ENCODE results near the gene PKDCC. TPM values are rescaled to one million over a fixed set of nuclear protein-coding genes. Genes with fewer than 3 reads are reported as not detected.
A peak's percentile ranks its signal among the peaks of the same experiment; 100 is the strongest.

The PKDCC gene
- total and polyA plus RNA-seq, 2 of the 8 experiments (the other 6 are each of a cell fraction or from before 2014, with no cell fraction given) = 49.9 to 80.1 TPM

DNA sequence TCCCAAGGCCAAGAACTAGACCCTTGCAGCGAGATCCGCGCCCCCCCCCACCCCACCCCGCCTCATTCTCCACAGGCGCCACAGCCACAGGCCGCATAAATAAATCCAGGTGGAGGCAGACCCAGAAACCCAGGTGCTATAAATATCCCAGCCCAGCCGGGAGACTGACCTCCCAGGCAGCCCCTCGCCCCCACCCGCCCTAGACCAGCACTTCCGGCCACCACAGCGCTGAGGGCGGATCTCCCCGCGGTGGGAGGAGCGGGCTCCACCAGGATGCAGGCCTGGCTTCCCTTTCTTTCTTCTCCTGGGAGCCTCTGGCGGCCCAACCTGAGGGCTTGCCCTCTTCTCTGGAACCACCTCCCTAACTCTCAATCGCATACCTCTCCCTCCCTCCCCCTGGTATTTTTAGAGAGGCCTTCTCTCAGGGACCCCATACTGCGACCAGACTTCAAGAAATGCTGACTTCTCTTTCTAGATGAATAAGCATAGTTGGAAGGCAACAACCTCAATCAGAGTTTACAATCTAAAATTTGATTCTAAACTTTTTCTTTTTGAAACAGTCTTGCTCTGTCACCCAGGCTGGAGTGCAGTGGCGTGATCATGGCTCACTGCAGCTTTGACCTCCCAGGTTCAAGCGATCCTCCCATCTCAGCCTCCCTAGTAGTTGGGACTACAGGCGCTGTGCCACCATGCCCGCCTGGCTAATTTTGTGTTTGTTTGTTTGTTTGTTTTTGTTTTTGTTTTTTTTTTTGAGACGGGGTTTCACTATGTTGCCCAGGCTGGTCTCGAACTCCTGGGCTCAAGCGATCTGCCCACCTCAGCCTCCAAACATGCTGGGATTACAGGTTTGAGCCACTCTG lies 55.0 kb downstream of the PKDCC start:
- Histone ChIP-seq H3K23ac (ENCODE audit: insufficient read length) (no peak overlapping the region), H2AK5ac (ENCODE audit: low read depth, low read length) (peak overlapping the region; percentile 68; the same call in 1 of the 2 replicates), H3K9me3 (ENCODE audit: insufficient read depth in 2 of 2, low read depth in 1 of 2, low read length in 1 of 2) (peaks cover 2 to 7% of the 10 kb centered on the region in 2 experiments), H2AFZ (ENCODE audit: low read length) (no peak overlapping the region), H3K23me2 (ENCODE audit: low read depth, low read length) (peaks cover 2% of the 10 kb centered on the region; the same call in 1 of the 2 replicates), H4K8ac (ENCODE audit: extremely low read depth, insufficient read depth, low read length) (0 out of 2 replicates have a peak overlapping the region, but pooled peaks have one; percentile 91), H3K27ac (ENCODE audit: low read depth, low read length) (peak overlapping the region; percentile 83; the same call in 1 of the 2 replicates), H2BK12ac (ENCODE audit: low read depth, low read length) (peak overlapping the region; percentile 41; the same call in 1 of the 2 replicates), H3K4me3 (ENCODE audit: extremely low read depth in 1 of 4, insufficient read depth in 2 of 4, low read depth in 3 of 4, low read length in 4 of 4) (peak overlapping the region; percentile 22 to 64 (median 41)), H3K9ac (replicated peaks in 1 of 4; ENCODE audit: extremely low read depth in 1 of 4, low read depth in 3 of 4, low read length in 3 of 4) (peak overlapping the region in 2 of 4 experiments; percentile 77 to 80; a peak in 4 of 7 replicates), H3K18ac (ENCODE audit: extremely low read depth, low read length) (peak overlapping the region; percentile 98), H3K4me2 (ENCODE audit: insufficient read depth in 1 of 2, low read depth in 2 of 2, low read length in 2 of 2) (peak overlapping the region; percentile 84 to 85), H3K14ac (ENCODE audit: insufficient read length) (no peak overlapping the region), H4K5ac (ENCODE audit: insufficient read length, low read depth, low read length) (peak overlapping the region; percentile 79), H2BK15ac (ENCODE audit: low read length) (no peak overlapping the region), H3K36me3 (ENCODE audit: control insufficient read depth in 2 of 4, insufficient read depth in 4 of 4, low read length in 3 of 4) (no peaks in the 10 kb centered on the region), H3K56ac (replicated peaks; ENCODE audit: insufficient read length, low read depth, low read length) (peak overlapping the region; percentile 65), H3K79me2 (ENCODE audit: control insufficient read depth in 1 of 2, insufficient read depth in 2 of 2, low read length in 2 of 2) (no peaks in the 10 kb centered on the region), H2BK5ac (ENCODE audit: low read depth, low read length) (peak overlapping the region; percentile 82; the same call in 1 of the 2 replicates), H2BK120ac (replicated peaks; ENCODE audit: low read depth, low read length) (no peak overlapping the region), H3K79me1 (ENCODE audit: low read depth, low read length) (no peaks in the 10 kb centered on the region), H3K4me1 (replicated peaks in 1 of 4; ENCODE audit: control insufficient read depth in 3 of 4, insufficient read depth in 4 of 4, low read length in 3 of 4) (peaks cover 8 to 18% (median 13%) of the 10 kb centered on the region in 4 experiments), H4K20me1 (replicated peaks in 1 of 2; ENCODE audit: control insufficient read depth in 1 of 2, insufficient read depth in 2 of 2, low read length in 2 of 2) (no peaks in the 10 kb centered on the region), H4K91ac (replicated peaks; ENCODE audit: insufficient read length, low read length) (no peak overlapping the region), H3K4ac (replicated peaks; ENCODE audit: insufficient read length, low read depth, low read length) (no peak overlapping the region), H2BK20ac (ENCODE audit: low read length) (no peak overlapping the region), H3K27me3 (replicated peaks in 1 of 4; ENCODE audit: control insufficient read depth in 3 of 4, extremely low read depth in 1 of 4, insufficient read depth in 3 of 4, low read length in 3 of 4) (peaks cover 0 to 5% (median 0%) of the 10 kb centered on the region in 4 experiments; a peak in 3 of 7 replicates)
- ChIA-PET CTCF (ENCODE audit: partially characterized antibody) (interaction anchor here (0.7 kb wide), 1 partner anchor 70 kb away, joined by 3 read pairs; no protein-coding TSS in a partner anchor), POLR2A (ENCODE audit: partially characterized antibody) (interaction anchor here (1.5 kb wide), 1 partner anchor 11 kb away, joined by 4 read pairs; no protein-coding TSS in a partner anchor)
- FAIRE-seq = no peak
- peak; percentile 89 to 90 for DNase-seq (ENCODE audit: low read depth in 1 of 2, low spot score in 2 of 2)
- WGBS, 2 experiments (ENCODE audit: extremely low coverage in 1 of 2, insufficient coverage in 1 of 2, insufficient read length in 1 of 2, insufficient replicate concordance in 2 of 2, low coverage in 1 of 2, low lambda C conversion rate in 2 of 2, missing lambda C conversion rate in 1 of 2) = 32% methylated on average over 18 of the region's 25 CpGs; no CpG with 5 or more reads in 1 of the 2 experiments
- TF ChIP-seq TBP (IDR thresholded peaks at IDR 0.05; ENCODE audit: low read depth, low read length) (no peak), POU5F1 (IDR thresholded peaks at IDR 0.05; ENCODE audit: low read depth, low read length) (no peak), CBX8 (IDR thresholded peaks at IDR 0.05; ENCODE audit: borderline replicate concordance, low read depth, low read length) (no peak), FOSL1 (IDR thresholded peaks at IDR 0.05; ENCODE audit: insufficient read depth, low read depth, low read length) (no peak), CHD2 (IDR thresholded peaks at IDR 0.05; ENCODE audit: low read length) (peak; percentile 21; the same call in 1 of the 2 replicates), JUND (IDR thresholded peaks at IDR 0.05; ENCODE audit: low read length) (no peak), CHD1 (IDR thresholded peaks at IDR 0.05; ENCODE audit: low read depth, low read length) (no peak), TAF7 (optimal IDR thresholded peaks at IDR 0.05; ENCODE audit: borderline replicate concordance, low read depth, low read length) (no peak), SAP30 (IDR thresholded peaks at IDR 0.05; ENCODE audit: insufficient read depth, insufficient replicate concordance, low read length) (no peak)
- TF ChIP-seq, protein P1, sequence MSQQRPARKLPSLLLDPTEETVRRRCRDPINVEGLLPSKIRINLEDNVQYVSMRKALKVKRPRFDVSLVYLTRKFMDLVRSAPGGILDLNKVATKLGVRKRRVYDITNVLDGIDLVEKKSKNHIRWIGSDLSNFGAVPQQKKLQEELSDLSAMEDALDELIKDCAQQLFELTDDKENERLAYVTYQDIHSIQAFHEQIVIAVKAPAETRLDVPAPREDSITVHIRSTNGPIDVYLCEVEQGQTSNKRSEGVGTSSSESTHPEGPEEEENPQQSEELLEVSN (IDR thresholded peaks at IDR 0.05) = no peak
